ENCODE results near the gene ZNF101. TPM values are rescaled to one million over a fixed set of nuclear protein-coding genes. Genes with fewer than 3 reads are reported as not detected.

ZNF101 gene
- 24.1 and 24.9 TPM in 2 replicates for total RNA-seq (2014; rRNA removed; shearing (Covaris generic))

GRCh38 chr19:19668230-19669012 lies at the start of gene ZNF101:
Gene ZNF101, plus strand, starts transcription at chr19:19668839. Its CDS starts 125 bp downstream, at chr19:19668964.
- no peaks in the 10 kb centered on the region for H3K27me3 ChIP-seq (ENCODE audit: control insufficient read depth, insufficient read depth, low read length)
- DNase-seq: peak; percentile 95
- H3K36me3 ChIP-seq (replicated peaks; ENCODE audit: control insufficient read depth, insufficient read depth, low read length): peaks cover 2% of the 10 kb centered on the region
- peak within 1 kb of the TSS; percentile 95 for H3K4me3 ChIP-seq (ENCODE audit: insufficient read depth, low read depth, low read length)

GRCh38 chr19:19619181-19619848 lies 49.3 kb upstream of the ZNF101 start:
- peaks cover 6% of the 10 kb centered on the region for H3K36me3 ChIP-seq (replicated peaks; ENCODE audit: control insufficient read depth, insufficient read depth, low read length)
- peaks cover 4% of the 10 kb centered on the region; the same call in 1 of the 2 replicates for H3K27me3 ChIP-seq (ENCODE audit: control insufficient read depth, insufficient read depth, low read length)
- no peak for DNase-seq
- peak overlapping the region; percentile 33; the same call in 1 of the 2 replicates for H3K4me3 ChIP-seq (ENCODE audit: insufficient read depth, low read depth, low read length)

- DNase-seq: no peak
- Histone ChIP-seq H3K36me3 (replicated peaks; ENCODE audit: control insufficient read depth, insufficient read depth, low read length) (peaks cover 8% of the 10 kb centered on the region), H3K27me3 (ENCODE audit: control insufficient read depth, insufficient read depth, low read length) (peaks cover 4% of the 10 kb centered on the region; the same call in 1 of the 2 replicates), H3K4me3 (ENCODE audit: insufficient read depth, low read depth, low read length) (no peak overlapping the region)
Observed at GRCh38 chr19:19619849-19620210, 48.8 kb upstream of the ZNF101 start.

- DNase-seq: no peak
- Histone ChIP-seq H3K36me3 (replicated peaks; ENCODE audit: control insufficient read depth, insufficient read depth, low read length) (peaks cover 8% of the 10 kb centered on the region), H3K4me3 (ENCODE audit: insufficient read depth, low read depth, low read length) (no peak overlapping the region), H3K27me3 (ENCODE audit: control insufficient read depth, insufficient read depth, low read length) (no peaks in the 10 kb centered on the region)
Observed at GRCh38 chr19:19623383-19623782, 45.3 kb upstream of the ZNF101 start.

GRCh38 chr19:19624032-19624570 lies 44.5 kb upstream of the ZNF101 start:
- DNase-seq: no peak
- Histone ChIP-seq H3K4me3 (ENCODE audit: insufficient read depth, low read depth, low read length) (no peak overlapping the region), H3K27me3 (ENCODE audit: control insufficient read depth, insufficient read depth, low read length) (no peaks in the 10 kb centered on the region), H3K36me3 (replicated peaks; ENCODE audit: control insufficient read depth, insufficient read depth, low read length) (peaks cover 8% of the 10 kb centered on the region)

- no peaks in the 10 kb centered on the region for H3K27me3 ChIP-seq (ENCODE audit: control insufficient read depth, insufficient read depth, low read length)
- peak overlapping the region; percentile 78 for H3K4me3 ChIP-seq (ENCODE audit: insufficient read depth, low read depth, low read length)
- peaks cover 8% of the 10 kb centered on the region for H3K36me3 ChIP-seq (replicated peaks; ENCODE audit: control insufficient read depth, insufficient read depth, low read length)
- peak; percentile 40 for DNase-seq
Observed at GRCh38 chr19:19626516-19627472, 41.8 kb upstream of the ZNF101 start.

DNA sequence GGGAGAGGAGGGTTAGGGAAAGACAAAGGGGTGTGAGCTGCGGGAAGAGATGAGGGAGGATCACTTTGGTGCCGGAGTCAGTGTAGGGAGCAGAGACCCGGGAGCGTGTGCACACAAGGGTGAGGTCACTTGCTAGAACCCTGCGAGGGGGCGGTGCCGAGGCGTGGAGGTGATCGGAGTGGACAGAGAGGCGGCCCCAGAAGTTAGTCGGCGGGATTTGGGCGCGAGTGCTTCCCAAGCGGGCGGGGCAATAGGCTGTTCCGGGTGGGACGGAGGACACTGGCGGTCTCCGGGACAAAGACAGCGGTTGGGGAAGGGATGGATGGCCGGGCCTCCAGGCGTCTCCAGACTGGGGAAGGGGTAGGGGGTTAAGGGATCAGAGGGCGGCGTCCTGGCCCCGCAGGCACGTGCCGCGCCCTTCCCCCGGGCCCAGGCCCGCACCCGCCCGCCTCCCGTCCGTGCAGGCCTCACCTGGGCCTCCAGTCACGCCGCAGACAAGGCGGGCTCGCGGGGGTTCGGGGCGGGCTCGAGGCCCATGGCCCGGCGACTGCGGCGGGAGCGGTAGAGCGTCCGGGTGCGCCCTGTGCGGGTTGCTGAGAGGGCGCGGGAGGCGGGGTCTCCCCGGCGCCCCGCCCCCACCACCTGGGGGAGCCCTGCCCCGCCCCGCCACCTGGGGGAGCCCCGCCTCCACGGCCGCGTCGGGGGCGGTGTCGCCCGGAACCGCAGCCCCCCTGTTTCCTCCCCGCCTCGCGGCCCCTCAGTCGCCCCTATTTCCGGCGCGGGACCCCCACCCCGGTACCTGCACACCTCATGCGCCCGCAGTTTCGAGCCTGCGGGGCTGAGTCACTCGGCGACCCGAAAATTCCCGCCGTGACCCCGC lies 40.8 kb upstream of the ZNF101 start, which contains the start of gene LPAR2:
TSS of gene LPAR2 (minus strand) at position 600 of the 880 bp plus-strand sequence. CDS start 945 bp downstream, outside the sequence.
- DNase-seq: peak; percentile 100
- H3K36me3 ChIP-seq (replicated peaks; ENCODE audit: control insufficient read depth, insufficient read depth, low read length): peaks cover 11% of the 10 kb centered on the region
- peak within 1 kb of the TSS; percentile 78 for H3K4me3 ChIP-seq (ENCODE audit: insufficient read depth, low read depth, low read length)
- no peaks in the 10 kb centered on the region for H3K27me3 ChIP-seq (ENCODE audit: control insufficient read depth, insufficient read depth, low read length)

DNA sequence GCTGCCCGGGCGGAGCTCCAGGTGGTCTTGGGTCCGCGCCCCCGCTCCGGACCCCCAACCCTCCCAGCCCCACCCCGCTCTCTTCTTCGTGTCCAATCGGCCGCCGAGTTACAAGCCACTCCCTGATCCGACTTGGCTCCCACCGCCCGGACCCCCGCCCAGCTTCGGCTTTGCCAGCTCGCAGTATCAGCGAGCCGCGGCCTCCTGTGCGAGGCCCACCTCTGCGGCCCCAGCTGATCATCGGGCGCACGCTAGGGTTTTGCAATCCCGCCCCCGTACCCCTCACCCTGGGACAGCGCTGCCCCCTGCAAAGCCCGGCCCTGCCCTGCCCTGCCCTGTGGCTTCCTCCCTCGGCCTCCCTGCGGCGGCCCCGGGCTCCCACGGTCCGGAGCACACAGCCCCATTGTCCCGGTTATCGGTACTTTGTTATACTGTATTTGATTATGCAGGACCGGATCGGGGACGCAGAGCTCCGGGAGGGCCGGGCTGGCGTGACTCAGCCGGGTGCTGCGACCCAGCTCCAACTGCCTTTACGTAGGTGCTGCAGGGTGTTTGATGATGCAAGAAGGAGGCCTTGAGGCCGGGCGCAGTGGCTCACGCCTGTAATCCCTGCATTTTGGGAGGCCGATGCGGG lies 40.0 kb upstream of the ZNF101 start:
- Histone ChIP-seq H3K27me3 (ENCODE audit: control insufficient read depth, insufficient read depth, low read length) (no peaks in the 10 kb centered on the region), H3K4me3 (ENCODE audit: insufficient read depth, low read depth, low read length) (peak overlapping the region; percentile 78), H3K36me3 (replicated peaks; ENCODE audit: control insufficient read depth, insufficient read depth, low read length) (peaks cover 12% of the 10 kb centered on the region)
- peak; percentile 99 for DNase-seq

GRCh38 chr19:19630062-19630414 lies 38.6 kb upstream of the ZNF101 start:
- H3K36me3 ChIP-seq (replicated peaks; ENCODE audit: control insufficient read depth, insufficient read depth, low read length): peaks cover 12% of the 10 kb centered on the region
- H3K4me3 ChIP-seq (ENCODE audit: insufficient read depth, low read depth, low read length): no peak overlapping the region
- no peak for DNase-seq
- H3K27me3 ChIP-seq (ENCODE audit: control insufficient read depth, insufficient read depth, low read length): no peaks in the 10 kb centered on the region

DNA sequence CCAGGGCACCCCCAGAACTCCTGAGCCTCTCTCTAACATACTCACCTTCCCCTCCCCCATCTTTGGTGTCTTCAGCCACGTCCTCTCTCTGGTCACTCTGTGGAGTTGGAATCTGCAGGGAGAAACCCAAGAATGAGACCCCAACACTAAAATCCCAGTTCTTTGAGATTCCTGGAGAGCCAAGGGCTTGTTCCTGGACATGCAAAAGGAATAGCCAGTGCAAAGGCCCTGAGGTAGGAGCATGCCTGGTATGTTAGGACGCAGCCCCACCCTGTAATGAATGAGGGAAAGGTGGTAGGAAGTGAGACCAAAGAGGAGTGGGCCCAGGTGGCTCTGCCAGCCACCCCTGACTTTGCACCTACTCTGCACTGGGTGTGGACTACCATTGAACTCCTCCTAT lies 38.2 kb upstream of the ZNF101 start:
- Histone ChIP-seq H3K36me3 (replicated peaks; ENCODE audit: control insufficient read depth, insufficient read depth, low read length) (peaks cover 12% of the 10 kb centered on the region), H3K27me3 (ENCODE audit: control insufficient read depth, insufficient read depth, low read length) (no peaks in the 10 kb centered on the region), H3K4me3 (ENCODE audit: insufficient read depth, low read depth, low read length) (no peak overlapping the region)
- no peak for DNase-seq

GRCh38 chr19:19631346-19631745 lies 37.3 kb upstream of the ZNF101 start:
- H3K4me3 ChIP-seq (ENCODE audit: insufficient read depth, low read depth, low read length): no peak overlapping the region
- no peak for DNase-seq
- H3K36me3 ChIP-seq (replicated peaks; ENCODE audit: control insufficient read depth, insufficient read depth, low read length): peaks cover 12% of the 10 kb centered on the region
- no peaks in the 10 kb centered on the region for H3K27me3 ChIP-seq (ENCODE audit: control insufficient read depth, insufficient read depth, low read length)

DNA sequence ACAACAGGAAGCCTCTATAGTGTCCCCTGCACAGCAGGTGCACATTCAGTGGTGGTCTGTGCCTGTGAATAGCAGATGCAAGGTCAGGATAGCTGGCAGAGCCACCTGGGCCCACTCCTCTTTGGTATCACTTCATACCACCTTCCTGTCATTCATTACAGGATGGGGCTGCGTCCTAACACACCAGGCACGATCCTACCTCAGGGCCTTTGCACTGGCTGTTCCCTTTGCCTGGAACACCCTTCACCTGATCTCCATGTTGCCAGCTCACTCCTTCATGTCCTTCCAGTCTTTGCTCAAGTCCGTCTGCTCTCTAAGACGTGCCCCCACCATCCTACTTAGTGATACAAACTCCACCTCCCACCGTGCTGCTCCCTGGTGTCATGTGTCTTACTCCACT lies 36.0 kb upstream of the ZNF101 start:
- H3K27me3 ChIP-seq (ENCODE audit: control insufficient read depth, insufficient read depth, low read length): no peaks in the 10 kb centered on the region
- no peak overlapping the region for H3K4me3 ChIP-seq (ENCODE audit: insufficient read depth, low read depth, low read length)
- peaks cover 12% of the 10 kb centered on the region for H3K36me3 ChIP-seq (replicated peaks; ENCODE audit: control insufficient read depth, insufficient read depth, low read length)
- no peak for DNase-seq
